Thoracic aorta (tissue), 2 donors: Measurements from ENCODE around the gene ANKRD45. TPM values are rescaled to one million over a fixed set of nuclear protein-coding genes. Genes with fewer than 3 reads are reported as not detected.

ENCODE experiments used
- ATAC-seq: fragments of 150-250 bp; one replicate; pipeline ENCODE4 v1.8.0; 2017; ENCODE audit warnings: low read depth; ENCODE audit not compliant: insufficient number of reproducible peaks, low FRiP score
- DNase-seq: peaks from one replicate; pipeline ENCODE4 v3.0.0-alpha.2; 2020; ENCODE audit warnings: low spot score
- H3K27ac ChIP-seq, 2 donors: fragments of 200-600 bp; sonication (generic); 1 replicate in 1 of 2; 2 replicates in 1 of 2; pipeline ENCODE4 v1.5.1; 2016; ENCODE audit warnings: mild to moderate bottlenecking in 2 of 2, moderate library complexity in 2 of 2
- H3K27me3 ChIP-seq: fragments of 200-600 bp; sonication (generic); replicated peaks from 2 replicates; pipeline ENCODE4 v1.6.0; 2016; ENCODE audit warnings: mild to moderate bottlenecking; ENCODE audit not compliant: insufficient read depth
- H3K36me3 ChIP-seq: fragments of 200-600 bp; sonication (generic); one replicate; pipeline ENCODE4 v1.5.1; 2016
- H3K4me1 ChIP-seq, 2 donors: fragments of 200-600 bp; sonication (generic); 1 replicate in 1 of 2; 2 replicates in 1 of 2; pipeline versions ENCODE4 v1.5.1 to v1.6.0; 2016; ENCODE audit warnings: low read depth in 2 of 2, mild to moderate bottlenecking in 1 of 2; ENCODE audit not compliant: control insufficient read depth in 1 of 2
- H3K4me3 ChIP-seq: fragments of 200-600 bp; sonication (generic); 2 replicates; pipeline ENCODE4 v1.5.1; 2016; ENCODE audit warnings: mild to moderate bottlenecking
- H3K9me3 ChIP-seq: fragments of 200-600 bp; sonication (generic); 2 replicates; pipeline ENCODE4 v1.5.1; 2016
- total RNA-seq, 2 donors: library from RNA; depleted of rRNA; stranded (reverse); fragments of >200 nt; gene quantifications; one replicate each; pipeline versions ENCODE4 v1.1.0 to v1.2.3, GENCODE V29; 2016
- TF ChIP-seq, protein P1 (sequence below): fragments of 200-600 bp; sonication (generic); IDR thresholded peaks from one replicate; pipeline ENCODE4 v1.5.1; 2019; ENCODE audit warnings: antibody characterized with exemption

ANKRD45 gene
- total RNA-seq, 2 donors from 2014 or later: not detected

DNA sequence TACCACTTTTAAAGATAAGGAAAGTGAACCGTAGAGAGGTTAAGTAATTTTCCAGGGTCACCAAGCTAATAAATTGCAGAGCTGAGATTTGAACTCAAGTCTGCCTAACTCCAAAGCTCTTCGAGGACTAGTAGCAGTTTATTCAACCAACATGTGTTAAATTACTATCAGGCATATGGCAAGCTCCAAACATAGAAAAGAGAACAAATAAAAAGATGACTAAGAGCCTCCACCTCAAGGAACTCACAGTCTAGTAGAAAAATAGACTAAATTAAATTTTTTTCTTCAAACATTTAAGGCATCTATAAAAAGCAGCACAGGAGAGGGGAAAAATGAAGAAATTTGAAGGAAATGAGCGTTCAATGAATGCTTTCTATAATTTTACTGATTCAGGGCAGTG is 89.0 kb downstream of the ANKRD45 start:
- Histone ChIP-seq H3K9me3 (no peaks in the 10 kb centered on the region), H3K4me3 (no peak overlapping the region), H3K36me3 (no peaks in the 10 kb centered on the region), H3K4me1 (no peaks in the 10 kb centered on the region), H3K27me3 (no peaks in the 10 kb centered on the region), H3K27ac (no peak overlapping the region)
- ATAC-seq (no peak), DNase-seq (no peak)
- TF ChIP-seq, protein P1, sequence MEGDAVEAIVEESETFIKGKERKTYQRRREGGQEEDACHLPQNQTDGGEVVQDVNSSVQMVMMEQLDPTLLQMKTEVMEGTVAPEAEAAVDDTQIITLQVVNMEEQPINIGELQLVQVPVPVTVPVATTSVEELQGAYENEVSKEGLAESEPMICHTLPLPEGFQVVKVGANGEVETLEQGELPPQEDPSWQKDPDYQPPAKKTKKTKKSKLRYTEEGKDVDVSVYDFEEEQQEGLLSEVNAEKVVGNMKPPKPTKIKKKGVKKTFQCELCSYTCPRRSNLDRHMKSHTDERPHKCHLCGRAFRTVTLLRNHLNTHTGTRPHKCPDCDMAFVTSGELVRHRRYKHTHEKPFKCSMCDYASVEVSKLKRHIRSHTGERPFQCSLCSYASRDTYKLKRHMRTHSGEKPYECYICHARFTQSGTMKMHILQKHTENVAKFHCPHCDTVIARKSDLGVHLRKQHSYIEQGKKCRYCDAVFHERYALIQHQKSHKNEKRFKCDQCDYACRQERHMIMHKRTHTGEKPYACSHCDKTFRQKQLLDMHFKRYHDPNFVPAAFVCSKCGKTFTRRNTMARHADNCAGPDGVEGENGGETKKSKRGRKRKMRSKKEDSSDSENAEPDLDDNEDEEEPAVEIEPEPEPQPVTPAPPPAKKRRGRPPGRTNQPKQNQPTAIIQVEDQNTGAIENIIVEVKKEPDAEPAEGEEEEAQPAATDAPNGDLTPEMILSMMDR: no peak

GRCh38 chr1:173580071-173580470 is 89.6 kb downstream of the ANKRD45 start:
- ATAC-seq (no peak), DNase-seq (no peak)
- Histone ChIP-seq H3K4me1 (no peaks in the 10 kb centered on the region), H3K4me3 (no peak overlapping the region), H3K27ac (no peak overlapping the region), H3K36me3 (no peaks in the 10 kb centered on the region), H3K9me3 (no peaks in the 10 kb centered on the region), H3K27me3 (no peaks in the 10 kb centered on the region)
- TF ChIP-seq, protein P1: no peak

DNA sequence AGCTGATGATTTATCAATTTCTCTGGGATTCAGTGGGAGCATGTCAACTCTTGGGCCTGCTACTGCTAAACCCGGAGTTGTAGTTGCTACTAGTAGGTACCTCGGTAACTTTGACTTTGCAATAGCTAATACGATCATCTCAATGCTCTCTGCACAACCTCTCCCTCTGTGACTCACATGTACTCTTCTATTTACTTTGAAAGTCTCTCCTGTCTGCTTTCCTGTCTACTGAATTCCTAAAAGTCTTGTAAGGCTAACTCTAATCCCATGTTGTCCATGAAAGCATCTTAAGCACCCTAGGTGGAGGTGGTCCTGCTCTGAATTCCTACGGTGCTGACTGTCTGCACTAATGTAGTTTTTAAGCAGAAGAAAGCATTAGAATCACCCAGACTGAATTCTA is 96.1 kb downstream of the ANKRD45 start:
- Histone ChIP-seq H3K9me3 (no peaks in the 10 kb centered on the region), H3K27me3 (no peaks in the 10 kb centered on the region), H3K36me3 (no peaks in the 10 kb centered on the region), H3K4me3 (no peak overlapping the region), H3K27ac (no peak overlapping the region), H3K4me1 (no peaks in the 10 kb centered on the region)
- TF ChIP-seq, protein P1: no peak
- DNase-seq (no peak), ATAC-seq (no peak)

GRCh38 chr1:173572201-173572873 is 97.3 kb downstream of the ANKRD45 start:
- no peak for ATAC-seq
- TF ChIP-seq, protein P1: no peak
- Histone ChIP-seq H3K36me3 (no peaks in the 10 kb centered on the region), H3K27me3 (no peaks in the 10 kb centered on the region), H3K4me1 (no peaks in the 10 kb centered on the region), H3K9me3 (no peaks in the 10 kb centered on the region), H3K4me3 (no peak overlapping the region), H3K27ac (no peak overlapping the region)
- DNase-seq: no peak

GRCh38 chr1:173570370-173571007 is 99.2 kb downstream of the ANKRD45 start:
- Histone ChIP-seq H3K27me3 (no peaks in the 10 kb centered on the region), H3K4me3 (no peak overlapping the region), H3K36me3 (no peaks in the 10 kb centered on the region), H3K27ac (no peak overlapping the region), H3K9me3 (peaks cover 4% of the 10 kb centered on the region), H3K4me1 (no peaks in the 10 kb centered on the region)
- ATAC-seq: no peak
- no peak for DNase-seq
- TF ChIP-seq, protein P1: no peak
